Measurements from ENCODE around the gene TRIL.
A peak's percentile ranks its signal among the peaks of the same experiment; 100 is the strongest.

TRIL gene

GRCh38 chr7:28937619-28938018 is 20.5 kb downstream of the TRIL start:
- DNase-seq, result no peak

- DNase-seq, result no peak
Observed at GRCh38 chr7:28937103-28937502, 21.0 kb downstream of the TRIL start.

GRCh38 chr7:28933846-28934320 is 24.2 kb downstream of the TRIL start:
- DNase-seq, result no peak

- DNase-seq, result no peak
Observed at GRCh38 chr7:28931565-28931964, 26.6 kb downstream of the TRIL start.

- DNase-seq, result peak; percentile 45 to 86
Observed at GRCh38 chr7:28926871-28927597, 31.1 kb downstream of the TRIL start.

GRCh38 chr7:28922624-28923331 is 35.4 kb downstream of the TRIL start:
- peak; percentile 6 to 53 for DNase-seq

- DNase-seq, result peak in 1 of 2 experiments; percentile 67
Observed at GRCh38 chr7:28921822-28922221, 36.3 kb downstream of the TRIL start.

- no peak for DNase-seq
Observed at GRCh38 chr7:28920424-28920823, 37.7 kb downstream of the TRIL start.

- no peak for DNase-seq
Observed at GRCh38 chr7:28919510-28919909, 38.6 kb downstream of the TRIL start.

GRCh38 chr7:28908775-28909174 is 49.4 kb downstream of the TRIL start:
- no peak for DNase-seq

GRCh38 chr7:28905464-28905863 is 52.7 kb downstream of the TRIL start:
- no peak for DNase-seq

GRCh38 chr7:28904578-28905048 is 53.5 kb downstream of the TRIL start:
- no peak for DNase-seq

- no peak for DNase-seq
Observed at GRCh38 chr7:28903730-28904577, 54.2 kb downstream of the TRIL start.

All from SW 1271 (cell line).